ENCODE data around the gene IL3RA. TPM values are rescaled to one million over a fixed set of nuclear protein-coding genes. Genes with fewer than 3 reads are reported as not detected.
"Not testable (repeated sequence)": the region's sequence is repeated elsewhere in the genome, so short reads cannot be mapped to it uniquely, and the experiment has no call there.

IL3RA gene
- total RNA-seq, 1 donor from 2014 or later, result 6.9 TPM

- DNase-seq, result no peak
- H3K4me3 ChIP-seq, result no peak overlapping the region
- peaks cover 58% of the 10 kb centered on the region for H3K36me3 ChIP-seq
- H3K9me3 ChIP-seq (replicated peaks), result peaks cover 12% of the 10 kb centered on the region
- no peaks in the 10 kb centered on the region for H3K4me1 ChIP-seq
- intact Hi-C loops (cut with micrococcal nuclease), result no loop called here
- TF ChIP-seq CTCF (IDR thresholded peaks at IDR 0.05; ENCODE audit: borderline replicate concordance), result no peak
- no peaks in the 10 kb centered on the region for H3K27me3 ChIP-seq (ENCODE audit: low read depth)
- H3K27ac ChIP-seq (replicated peaks), result no peak overlapping the region
Measured at GRCh38 chrX:1360171-1360570, 23.6 kb downstream of the IL3RA start.

GRCh38 chrX:1361275-1361674 lies 24.7 kb downstream of the IL3RA start:
- no peak overlapping the region for H3K27ac ChIP-seq (replicated peaks)
- no peak overlapping the region for H3K4me3 ChIP-seq
- no peaks in the 10 kb centered on the region for H3K4me1 ChIP-seq
- peaks cover 12% of the 10 kb centered on the region for H3K9me3 ChIP-seq (replicated peaks)
- no peak for TF ChIP-seq CTCF (IDR thresholded peaks at IDR 0.05; ENCODE audit: borderline replicate concordance)
- peaks cover 58% of the 10 kb centered on the region for H3K36me3 ChIP-seq
- H3K27me3 ChIP-seq (ENCODE audit: low read depth), result no peaks in the 10 kb centered on the region
- intact Hi-C loops (cut with micrococcal nuclease), result no loop called here
- DNase-seq, result no peak

GRCh38 chrX:1361910-1362309 lies 25.3 kb downstream of the IL3RA start:
- no peaks in the 10 kb centered on the region for H3K27me3 ChIP-seq (ENCODE audit: low read depth)
- intact Hi-C loops (cut with micrococcal nuclease), result no loop called here
- no peak for TF ChIP-seq CTCF (IDR thresholded peaks at IDR 0.05; ENCODE audit: borderline replicate concordance)
- H3K36me3 ChIP-seq, result peaks cover 57% of the 10 kb centered on the region
- peaks cover 12% of the 10 kb centered on the region for H3K9me3 ChIP-seq (replicated peaks)
- H3K4me1 ChIP-seq, result no peaks in the 10 kb centered on the region
- no peak overlapping the region for H3K27ac ChIP-seq (replicated peaks)
- no peak for DNase-seq
- H3K4me3 ChIP-seq, result no peak overlapping the region

GRCh38 chrX:1366363-1366762 lies 29.8 kb downstream of the IL3RA start:
- peaks cover 30% of the 10 kb centered on the region for H3K36me3 ChIP-seq
- H3K27me3 ChIP-seq (ENCODE audit: low read depth); H3K4me1 ChIP-seq; DNase-seq; H3K27ac ChIP-seq (replicated peaks); H3K9me3 ChIP-seq (replicated peaks); intact Hi-C loops (cut with micrococcal nuclease); H3K4me3 ChIP-seq: not testable (repeated sequence)

GRCh38 chrX:1368385-1368698 lies 31.8 kb downstream of the IL3RA start:
- intact Hi-C loops (cut with micrococcal nuclease), result no loop called here
- Histone ChIP-seq H3K27me3 (ENCODE audit: low read depth) (no peaks in the 10 kb centered on the region), H3K4me3 (no peak overlapping the region), H3K36me3 (peaks cover 15% of the 10 kb centered on the region), H3K9me3 (replicated peaks) (no peaks in the 10 kb centered on the region), H3K27ac (replicated peaks) (no peak overlapping the region), H3K4me1 (no peaks in the 10 kb centered on the region)
- no peak for TF ChIP-seq CTCF (IDR thresholded peaks at IDR 0.05; ENCODE audit: borderline replicate concordance)
- no peak for DNase-seq

GRCh38 chrX:1378306-1378759 lies 41.7 kb downstream of the IL3RA start:
- no peak for TF ChIP-seq CTCF (IDR thresholded peaks at IDR 0.05; ENCODE audit: borderline replicate concordance)
- intact Hi-C loops (cut with micrococcal nuclease), result no loop called here

More at GRCh38 chrX:1378306-1378759, 41.7 kb downstream of the IL3RA start:
- H3K4me1 ChIP-seq, result peaks cover 5% of the 10 kb centered on the region
- no peak for DNase-seq
- H3K27ac ChIP-seq (replicated peaks), result no peak overlapping the region
- H3K36me3 ChIP-seq, result peaks cover 5% of the 10 kb centered on the region
- no peak overlapping the region for H3K4me3 ChIP-seq
- no peaks in the 10 kb centered on the region for H3K27me3 ChIP-seq (ENCODE audit: low read depth)
- no peaks in the 10 kb centered on the region for H3K9me3 ChIP-seq (replicated peaks)
